Activated CD4-positive, CD25-positive, alpha-beta regulatory T cell treated with anti-CD3 and anti-CD28 coated beads, Interleukin-2, amount 50 U/mL, for 16 hours (primary cell): Measurements from ENCODE around the gene PIK3C2B.
A peak's percentile ranks its signal among the peaks of the same experiment; 100 is the strongest.
"Not testable (repeated sequence)": the region's sequence is repeated elsewhere in the genome, so short reads cannot be mapped to it uniquely, and the experiment has no call there.

Source experiments
- DNase-seq: peaks from one replicate; pipeline ENCODE4 v3.0.0-alpha.2; 2020; ENCODE audit warnings: low read depth, low spot score

Gene PIK3C2B

GRCh38 chr1:204507317-204508105 lies 12.9 kb upstream of the PIK3C2B start:
- no peak for DNase-seq

GRCh38 chr1:204506969-204507316 lies 12.3 kb upstream of the PIK3C2B start:
- DNase-seq, result peak; percentile 85

GRCh38 chr1:204506201-204506968 lies 11.8 kb upstream of the PIK3C2B start:
- DNase-seq, result no peak

DNA sequence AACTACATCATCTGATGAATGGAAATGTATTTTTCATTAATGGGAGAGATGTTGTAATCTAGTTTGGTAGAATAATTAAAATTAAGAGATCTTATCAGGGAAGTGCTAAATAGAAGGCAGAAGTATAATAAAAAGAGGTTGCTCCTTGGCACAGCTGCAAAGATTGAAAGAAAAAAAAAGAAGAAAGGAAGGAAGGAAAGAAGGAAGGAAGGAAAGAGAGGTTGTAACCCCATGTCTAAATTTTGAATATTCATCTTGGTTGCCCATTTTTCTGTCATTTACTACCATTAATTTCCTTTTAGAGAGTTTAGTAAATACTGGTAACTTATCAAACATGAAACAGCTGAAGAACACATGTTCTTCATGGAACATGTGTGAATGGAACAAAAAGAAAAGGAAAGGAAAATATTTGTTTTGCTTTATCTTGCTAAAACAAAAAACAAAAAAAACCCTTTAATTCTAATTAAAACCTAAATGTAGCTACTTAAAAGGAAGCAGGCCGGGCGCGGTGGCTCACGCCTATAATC lies 11.1 kb upstream of the PIK3C2B start:
- DNase-seq, result no peak

GRCh38 chr1:204503913-204504519 lies 9.4 kb upstream of the PIK3C2B start:
- no peak for DNase-seq

DNA sequence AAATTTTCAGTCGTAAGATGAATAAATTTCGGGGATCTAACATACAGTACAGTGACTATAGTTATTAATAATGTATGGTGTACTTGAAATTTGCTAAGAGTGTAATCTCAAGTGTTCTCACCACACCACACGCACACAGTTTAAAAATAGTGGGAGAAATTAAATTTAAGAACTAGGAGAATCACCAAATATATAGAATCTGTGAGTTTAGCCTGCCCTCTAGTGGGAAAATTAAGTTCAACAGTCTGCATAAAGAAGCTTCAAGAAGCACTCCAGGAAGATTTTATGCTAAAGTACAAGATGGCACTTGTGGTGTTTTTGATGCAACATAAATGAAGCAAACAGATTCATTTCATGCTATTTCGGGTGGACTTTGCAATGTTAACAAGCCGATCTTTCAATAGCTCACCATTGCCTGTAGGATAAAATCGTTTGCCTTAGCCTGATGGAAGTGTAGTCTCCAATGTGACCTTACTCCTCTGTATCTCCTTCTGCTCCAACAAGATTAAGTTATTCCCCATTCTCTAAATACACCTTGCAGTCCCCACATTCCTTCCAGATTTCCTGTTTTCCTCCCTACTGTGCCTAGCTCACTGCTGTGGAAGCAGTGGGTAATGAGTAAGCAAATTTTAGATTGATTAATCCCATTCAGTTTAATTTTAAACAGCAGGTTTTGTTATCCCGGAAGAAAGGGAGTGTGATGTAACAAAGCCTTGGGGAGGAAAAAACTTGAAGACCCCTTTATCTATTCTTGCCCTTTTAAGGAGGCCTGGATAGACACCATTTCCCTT lies 8.7 kb upstream of the PIK3C2B start:
- DNase-seq, result no peak

GRCh38 chr1:204502241-204502640 lies 7.6 kb upstream of the PIK3C2B start:
- no peak for DNase-seq

DNA sequence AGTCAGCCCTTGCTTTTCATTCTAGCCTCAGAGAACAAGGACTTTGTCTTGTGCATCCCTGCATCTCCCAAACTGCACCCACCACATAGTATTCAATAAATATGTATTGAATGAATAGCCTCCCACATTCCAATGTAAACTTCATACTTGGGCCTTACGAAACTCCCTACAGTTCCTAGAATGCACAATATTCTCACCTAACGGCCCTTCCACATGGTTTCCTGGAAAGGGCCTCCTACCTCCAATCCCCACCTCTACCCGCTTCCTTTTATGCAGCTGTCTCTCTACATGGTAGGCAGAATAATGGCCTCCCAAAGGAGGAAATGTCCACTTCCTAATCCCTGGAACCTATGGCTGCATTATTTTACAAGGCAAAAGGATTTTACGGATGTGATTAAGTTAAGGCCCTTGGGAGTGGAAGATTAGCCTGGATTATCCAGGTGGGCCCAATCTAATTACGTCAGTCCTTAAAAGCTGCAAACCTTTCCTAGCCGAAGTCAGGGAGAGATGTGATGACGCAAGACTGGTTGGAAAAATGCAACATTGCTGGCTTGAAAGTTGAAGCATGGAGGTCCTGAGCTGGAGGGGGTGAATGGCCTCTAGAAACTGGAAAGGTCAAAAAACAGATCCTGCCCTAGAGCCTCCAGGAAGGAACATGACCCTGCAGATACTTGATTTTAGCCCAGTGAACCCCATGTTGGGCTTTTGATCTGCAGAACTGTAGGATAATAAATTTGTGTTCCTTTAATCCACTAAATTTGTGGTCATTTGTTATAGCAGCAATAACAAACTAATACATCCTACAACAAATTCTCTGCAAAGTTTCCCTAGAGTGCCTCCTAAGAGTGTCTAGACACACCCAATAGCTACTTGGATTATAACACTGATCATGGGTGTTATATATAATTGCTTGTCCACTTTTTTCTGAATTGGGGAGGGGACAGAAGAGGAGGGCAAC lies 5.2 kb upstream of the PIK3C2B start:
- no peak for DNase-seq

GRCh38 chr1:204498981-204499380 lies 4.4 kb upstream of the PIK3C2B start:
- DNase-seq, result no peak

DNA sequence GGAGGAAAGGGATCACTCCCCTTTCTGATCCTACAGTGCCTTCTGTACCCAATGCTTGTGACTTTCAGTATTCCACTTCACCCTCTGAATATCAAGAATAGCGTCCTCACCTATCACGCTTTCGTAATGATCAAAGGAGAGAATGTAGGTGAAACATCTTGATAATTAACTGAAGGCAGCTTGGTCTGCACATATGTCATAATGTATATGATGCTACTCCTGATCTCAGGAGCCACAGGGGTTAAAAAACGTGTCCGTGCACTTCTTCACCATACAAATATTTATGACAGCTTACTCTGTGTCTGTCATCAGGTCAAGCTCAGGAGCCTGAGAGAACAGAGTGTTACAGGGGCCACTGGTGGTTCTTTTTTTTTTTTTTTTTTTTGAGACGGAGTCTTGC lies 1.2 kb upstream of the PIK3C2B start:
- no peak for DNase-seq

GRCh38 chr1:204495078-204495753 lies 611 bp upstream of the PIK3C2B start:
- DNase-seq, result no peak

GRCh38 chr1:204493984-204494280 lies 673 bp downstream of the PIK3C2B start:
- no peak for DNase-seq

- no peak for DNase-seq
These were observed 1.2 kb downstream of the PIK3C2B start for GRCh38 chr1:204493145-204493983.

- DNase-seq, result no peak
These were observed 3.0 kb downstream of the PIK3C2B start for GRCh38 chr1:204491655-204492054.

GRCh38 chr1:204487256-204487615 lies 7.4 kb downstream of the PIK3C2B start:
- no peak for DNase-seq

GRCh38 chr1:204486513-204487255 lies 7.9 kb downstream of the PIK3C2B start:
- DNase-seq, result not testable (repeated sequence)

DNA sequence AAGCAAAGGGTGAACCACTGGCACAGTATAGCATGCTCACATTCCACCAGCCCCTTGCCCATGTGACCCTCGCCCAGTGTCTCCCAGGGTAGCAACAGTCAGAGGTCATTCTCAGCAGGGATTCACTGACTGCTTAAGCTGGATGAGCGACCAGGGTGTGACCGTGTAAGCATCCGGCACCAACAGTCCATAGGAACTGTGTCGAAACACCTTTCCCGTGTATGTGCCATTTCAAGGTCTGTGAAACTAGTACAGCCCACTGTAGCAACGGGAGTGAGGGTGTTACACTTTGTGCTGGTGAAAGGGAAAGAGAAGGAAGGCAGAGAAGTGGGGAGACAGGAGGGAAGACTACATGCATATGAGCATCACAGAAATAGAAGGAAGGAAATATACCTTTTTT lies 10.8 kb downstream of the PIK3C2B start:
- DNase-seq, result no peak

DNA sequence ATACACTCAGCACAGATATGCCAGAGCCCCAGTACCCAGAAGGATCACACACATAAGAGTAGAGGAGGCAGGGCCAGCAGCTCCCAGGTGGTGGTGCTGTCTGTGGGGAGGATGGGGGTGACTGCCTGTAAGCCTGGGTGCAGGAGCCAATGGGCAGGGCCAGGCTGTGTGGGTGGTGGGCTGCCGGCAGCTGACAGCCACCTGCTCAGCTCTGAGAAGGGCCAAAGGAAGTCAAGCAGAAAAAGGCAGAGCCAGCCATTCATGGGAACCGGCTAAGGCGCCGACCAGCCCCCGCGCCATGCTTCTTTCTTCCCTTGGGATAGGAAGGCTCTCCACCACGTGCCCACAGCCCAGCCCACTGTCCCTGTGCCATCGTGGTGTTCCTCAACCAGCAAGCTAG lies 14.1 kb downstream of the PIK3C2B start:
- no peak for DNase-seq
